ENCODE measurements around the gene UNKL.
"Not testable (repeated sequence)": the region's sequence is repeated elsewhere in the genome, so short reads cannot be mapped to it uniquely, and the experiment has no call there.

Gene UNKL

DNA sequence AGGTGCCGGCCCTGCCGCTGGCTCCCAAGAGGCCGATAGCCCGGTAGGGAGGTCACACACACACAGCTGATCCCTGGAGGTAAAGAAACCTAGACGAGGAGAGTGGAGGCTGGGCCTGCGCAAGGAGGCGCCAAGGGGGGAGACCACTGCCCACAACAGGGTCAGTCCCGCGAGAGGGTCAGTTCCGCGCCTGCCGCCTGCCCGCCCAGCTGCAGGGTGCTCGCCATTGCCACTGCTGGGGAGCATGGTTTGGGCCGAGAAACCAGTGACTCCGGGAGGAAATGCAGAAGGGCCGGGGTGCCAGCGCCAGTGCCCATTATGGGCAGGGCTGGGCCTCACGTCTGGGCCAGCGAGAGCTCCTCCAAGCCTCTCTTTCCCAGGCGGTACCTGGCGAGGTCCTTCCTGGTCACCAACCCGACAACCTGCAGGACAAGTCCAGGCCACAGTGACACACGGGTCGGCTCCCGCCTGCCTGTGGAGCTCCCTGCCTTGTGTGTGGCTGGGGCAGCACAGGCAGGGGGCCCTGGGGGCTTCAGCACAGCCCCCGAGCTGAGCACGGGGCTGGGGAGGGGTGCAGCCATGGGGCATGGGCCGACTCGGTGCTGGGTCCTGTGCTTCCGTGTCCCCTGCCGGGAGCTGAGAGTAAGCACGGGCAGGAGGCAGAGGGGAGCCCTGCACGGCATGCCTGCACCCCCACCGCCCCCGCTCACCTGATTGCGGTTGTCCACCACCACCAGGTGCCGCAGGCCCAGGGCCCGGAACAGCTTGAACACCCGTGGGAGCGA, 32.0 kb upstream of the UNKL start:
- FAIRE-seq: no peak
- DNase-seq (ENCODE audit: insufficient read length, low spot score): no peak

DNA sequence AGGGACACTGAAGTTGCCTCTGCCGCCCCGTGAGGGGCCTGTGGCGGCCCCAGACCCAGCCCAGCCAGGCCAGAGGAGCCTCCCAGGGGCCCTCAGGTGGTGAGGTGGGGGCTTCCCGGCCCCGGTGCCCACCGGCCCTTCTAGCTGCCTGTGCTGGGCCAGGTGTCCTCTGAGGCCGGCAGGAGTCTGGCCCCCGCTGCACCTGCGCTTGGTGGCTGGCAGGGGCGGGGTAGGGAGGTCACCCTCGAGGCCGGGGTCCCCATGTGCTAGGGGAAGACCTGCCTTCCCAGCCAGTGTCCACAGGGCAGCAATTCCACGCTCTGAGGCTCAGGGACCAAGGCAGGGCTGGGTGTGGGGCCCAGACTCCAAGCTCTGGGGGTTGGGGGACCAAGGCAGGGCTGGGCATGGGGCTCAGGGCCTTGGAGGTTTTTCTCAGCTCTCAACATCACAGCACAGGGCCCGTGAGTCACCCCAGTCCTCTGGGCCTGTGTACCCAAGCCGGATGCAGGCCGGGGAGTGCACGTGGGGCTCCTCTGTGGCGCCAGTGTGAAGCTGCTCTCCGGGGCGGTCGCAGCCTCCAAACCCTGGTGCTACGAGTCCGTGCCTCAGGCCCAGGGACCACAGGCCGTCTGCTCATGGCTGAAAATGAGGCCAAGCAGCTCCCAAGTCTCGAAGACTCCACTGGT, 31.2 kb upstream of the UNKL start:
- FAIRE-seq (no peak), DNase-seq (ENCODE audit: insufficient read length, low spot score) (peak; percentile 66)

DNA sequence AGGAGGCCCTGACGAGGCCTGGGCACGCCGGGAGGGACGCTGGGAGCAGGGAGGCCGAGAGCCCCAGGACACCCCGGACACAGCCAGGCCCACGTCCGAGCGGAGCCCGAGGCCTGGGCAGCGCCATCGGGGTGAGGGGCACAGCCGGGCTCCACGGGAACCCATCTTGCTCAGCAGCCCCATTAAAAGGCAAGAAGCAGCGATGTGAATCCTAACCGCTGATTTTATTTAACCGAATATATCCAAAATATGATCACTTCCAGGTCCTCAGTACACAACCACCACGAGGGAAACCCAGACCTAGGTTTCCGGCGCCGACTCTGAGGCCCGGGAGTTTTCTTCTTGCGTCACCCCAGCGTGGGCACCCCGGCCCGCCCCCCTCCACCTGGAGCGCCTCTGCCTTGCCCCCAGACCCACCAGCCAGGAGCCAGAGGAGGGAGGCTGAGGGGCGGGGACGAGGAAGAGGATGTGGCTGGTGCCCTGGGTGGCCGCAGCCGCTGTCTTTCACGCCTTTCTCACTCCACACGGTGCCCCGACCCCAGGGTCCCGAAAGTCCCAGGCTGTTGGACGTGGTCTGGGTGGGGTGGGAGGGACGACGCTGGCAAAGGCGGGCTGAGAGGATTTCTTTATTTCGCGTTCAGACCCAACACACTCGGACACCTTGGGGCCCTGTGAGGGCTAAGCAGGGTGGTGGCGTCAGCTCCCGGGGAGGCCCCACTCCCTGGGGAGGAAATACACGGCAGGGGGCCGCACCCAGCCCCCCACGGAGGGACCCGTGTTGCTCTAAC, 30.4 kb upstream of the UNKL start:
- peak; percentile 94 for DNase-seq (ENCODE audit: insufficient read length, low spot score)
- FAIRE-seq: peak; percentile 65

DNA sequence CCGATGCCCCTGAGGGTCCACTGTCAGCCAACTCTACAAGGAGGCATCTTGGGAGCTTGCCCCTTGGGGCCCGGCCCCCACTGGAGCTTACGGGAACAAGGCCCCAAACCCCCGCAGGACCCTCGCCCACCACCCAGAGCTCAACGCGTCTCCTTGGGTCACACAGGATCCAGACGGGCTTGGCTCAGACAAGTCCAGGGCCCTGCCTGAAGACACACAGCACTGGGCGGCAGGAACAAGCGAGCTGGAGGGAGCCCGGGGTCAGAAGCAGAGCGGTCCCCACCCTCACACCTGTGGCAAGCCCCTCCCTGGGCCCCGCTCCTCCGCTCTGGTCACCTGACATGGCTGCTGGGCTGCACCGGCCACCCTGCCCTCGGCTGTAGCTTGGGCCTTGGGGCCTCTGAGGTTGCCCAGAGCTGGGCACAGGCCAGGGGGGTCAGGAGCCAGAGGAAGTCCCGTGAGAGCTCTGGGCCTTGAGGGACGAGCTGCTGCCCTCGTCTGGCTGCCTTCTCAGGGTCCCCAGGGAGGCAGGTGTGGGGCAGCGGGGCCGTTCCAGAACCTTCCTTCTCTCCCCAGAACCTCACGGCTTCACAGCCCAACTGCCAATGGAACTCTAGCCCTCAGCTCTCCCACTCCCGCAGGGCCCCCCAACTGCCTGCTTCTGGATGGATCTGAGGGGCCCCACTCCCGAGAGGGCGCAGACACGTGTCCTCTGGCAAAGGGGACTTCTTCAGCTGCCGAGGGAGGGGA, 29.7 kb upstream of the UNKL start, which contains the start of gene CCDC154:
Gene CCDC154 (minus strand): TSS at position 577 of the 750 bp plus-strand sequence. CDS start 234 bp downstream, at position 343.
- FAIRE-seq (no peak), DNase-seq (ENCODE audit: insufficient read length, low spot score) (peak; percentile 59)

DNA sequence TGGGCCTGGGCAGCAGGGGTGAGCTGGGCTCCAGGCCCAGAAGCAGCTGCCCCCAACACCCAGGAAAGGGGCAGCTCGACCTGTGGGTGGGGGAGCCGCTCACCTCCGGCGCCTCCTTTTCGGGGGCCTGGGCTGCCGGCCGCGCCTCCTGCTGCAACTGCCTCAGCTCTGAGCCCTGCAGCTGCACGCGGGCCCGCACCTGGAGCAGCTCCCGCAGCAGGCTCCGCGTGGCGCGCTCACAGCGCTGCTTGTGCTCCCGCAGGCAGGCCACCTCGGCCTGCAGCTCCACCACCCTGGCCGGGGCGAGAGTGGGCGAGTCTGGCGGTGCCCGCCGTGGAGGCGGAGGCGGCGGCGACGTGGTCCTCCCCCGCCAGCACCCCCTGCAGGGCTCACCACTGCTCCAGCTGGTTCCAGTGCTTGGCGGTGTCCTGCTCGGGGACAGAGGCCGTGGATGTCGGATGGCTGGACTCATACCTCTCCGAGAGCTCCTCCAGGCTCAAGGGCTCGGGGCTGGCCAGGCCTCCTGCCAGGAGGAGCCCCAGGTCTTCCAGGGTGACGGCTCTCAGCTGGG, 29.0 kb upstream of the UNKL start:
- FAIRE-seq (no peak), DNase-seq (ENCODE audit: insufficient read length, low spot score) (no peak)

GRCh38 chr16:1442697-1443096, 28.2 kb upstream of the UNKL start:
- DNase-seq (ENCODE audit: insufficient read length, low spot score) (no peak), FAIRE-seq (no peak)

DNA sequence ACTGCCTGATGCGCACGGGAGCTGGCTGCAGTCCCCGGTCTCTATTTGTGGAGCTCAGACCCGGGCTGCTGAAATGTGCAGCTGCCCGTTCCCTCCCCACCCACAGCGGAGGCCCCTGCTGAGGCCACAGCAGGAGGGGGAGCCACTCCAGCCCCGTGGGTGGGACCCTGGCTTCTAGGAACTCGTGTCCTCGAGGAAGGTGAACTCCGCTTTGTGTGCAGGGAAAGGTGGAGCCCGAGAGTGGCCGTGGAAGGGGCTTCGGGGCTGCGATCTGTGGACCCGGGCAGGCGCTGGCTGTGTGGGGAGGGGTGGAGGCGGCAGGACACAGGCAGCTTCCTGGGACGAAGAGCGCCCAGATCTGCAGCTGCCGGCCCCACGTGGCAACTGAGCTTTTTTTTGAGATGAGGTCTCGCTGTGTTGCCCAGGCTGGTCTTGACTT, 26.9 kb upstream of the UNKL start:
- no peak for FAIRE-seq
- no peak for DNase-seq (ENCODE audit: insufficient read length, low spot score)

DNA sequence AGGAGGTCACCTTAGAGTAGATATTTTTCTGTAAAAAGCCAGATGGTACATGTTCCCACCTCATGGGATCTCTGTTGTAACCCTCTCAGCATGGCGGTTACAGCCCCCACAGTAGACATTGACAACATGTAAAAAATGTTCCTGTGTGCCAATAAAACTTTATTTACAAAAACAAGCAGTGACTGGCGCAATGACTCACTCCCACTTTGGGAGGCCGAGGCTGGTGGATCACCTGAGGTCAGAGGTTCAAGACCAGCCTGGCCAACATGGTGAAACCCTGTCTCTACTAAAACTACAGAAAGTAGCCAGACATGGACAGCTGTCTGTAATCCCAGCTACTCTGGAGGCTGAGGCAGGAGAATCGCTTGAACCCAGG, 25.2 kb upstream of the UNKL start:
- DNase-seq (ENCODE audit: insufficient read length, low spot score); FAIRE-seq: not testable (repeated sequence)

GRCh38 chr16:1439058-1439698, 24.7 kb upstream of the UNKL start:
- FAIRE-seq: no peak
- DNase-seq (ENCODE audit: insufficient read length, low spot score): no peak

- FAIRE-seq: no peak
- no peak for DNase-seq (ENCODE audit: insufficient read length, low spot score)
Observed at GRCh38 chr16:1438229-1439057, 23.9 kb upstream of the UNKL start.

DNA sequence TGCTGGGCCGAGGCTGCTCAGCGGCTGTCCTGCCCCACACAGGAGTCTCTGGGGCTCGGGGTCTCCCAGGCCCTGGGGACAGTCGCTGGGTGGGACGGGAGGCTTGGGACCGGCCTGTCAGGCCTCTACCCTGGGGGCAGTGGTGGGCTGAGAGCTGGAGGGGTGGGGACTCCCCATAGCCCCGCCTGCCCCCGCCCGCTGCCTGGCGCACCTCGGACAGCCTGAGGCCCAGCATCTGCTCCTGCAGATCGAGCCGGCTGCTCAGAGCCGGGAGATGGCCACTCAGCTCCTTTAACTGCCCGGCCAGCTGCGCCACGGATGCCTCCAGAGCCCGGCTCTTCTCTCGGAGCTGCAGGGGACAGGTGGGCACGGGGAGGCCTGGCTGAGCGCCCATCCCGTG, 23.1 kb upstream of the UNKL start:
- FAIRE-seq (no peak), DNase-seq (ENCODE audit: insufficient read length, low spot score) (no peak)

- FAIRE-seq (no peak), DNase-seq (ENCODE audit: insufficient read length, low spot score) (no peak)
Observed at GRCh38 chr16:1436731-1437355, 22.3 kb upstream of the UNKL start.

- FAIRE-seq: no peak
- DNase-seq (ENCODE audit: insufficient read length, low spot score): no peak
Observed at GRCh38 chr16:1435921-1436697, 21.6 kb upstream of the UNKL start.

GRCh38 chr16:1434644-1435592, 20.4 kb upstream of the UNKL start:
- DNase-seq (ENCODE audit: insufficient read length, low spot score): no peak
- FAIRE-seq: no peak

- FAIRE-seq: no peak
- DNase-seq (ENCODE audit: insufficient read length, low spot score): no peak
Observed at GRCh38 chr16:1433756-1434155, 19.3 kb upstream of the UNKL start.

DNA sequence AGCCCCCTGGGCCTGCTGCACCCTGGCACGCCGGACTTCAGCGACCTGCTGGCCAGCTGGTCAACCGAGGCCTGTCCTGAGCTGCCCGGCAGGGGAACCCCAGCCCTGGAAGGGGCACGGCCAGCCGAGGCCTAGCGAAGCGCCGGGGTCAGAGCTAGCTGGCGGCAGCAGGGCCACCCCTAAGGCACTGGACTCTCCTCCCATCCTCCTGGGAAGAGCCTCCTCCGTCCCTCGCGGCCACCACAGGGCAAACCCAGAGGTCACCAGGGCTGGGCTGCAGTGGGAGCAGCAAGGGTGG, 18.7 kb upstream of the UNKL start:
- no peak for FAIRE-seq
- no peak for DNase-seq (ENCODE audit: insufficient read length, low spot score)

Data from GM19239 (cell line).